ENCODE data around the gene FLT1.

FLT1 gene

GRCh38 chr13:28347456-28348371, 147.2 kb downstream of the FLT1 start:
- no peak overlapping the region for H3K27ac ChIP-seq (ENCODE audit: low read depth, low read length)
- H3K79me2 ChIP-seq (ENCODE audit: control insufficient read depth, low read length) = no peaks in the 10 kb centered on the region
- H3K36me3 ChIP-seq (ENCODE audit: control insufficient read depth, low read length) = no peaks in the 10 kb centered on the region
- no peaks in the 10 kb centered on the region for H4K20me1 ChIP-seq (ENCODE audit: control insufficient read depth, insufficient read depth, low read depth, low read length)
- no peak overlapping the region for H3K4me3 ChIP-seq (ENCODE audit: low read length)
- no peaks in the 10 kb centered on the region for H3K4me1 ChIP-seq (ENCODE audit: control insufficient read depth, low read length)
- H3K27me3 ChIP-seq (ENCODE audit: control insufficient read depth, low read length) = peaks cover 5% of the 10 kb centered on the region; the same call in 1 of the 2 replicates
- no peaks in the 10 kb centered on the region for H3F3A ChIP-seq (ENCODE audit: control insufficient read depth, insufficient read depth)
- TF ChIP-seq CTCF (IDR thresholded peaks at IDR 0.05; ENCODE audit: low read depth, low read length, poor library complexity, severe bottlenecking) = no peak
- no peak for TF ChIP-seq EZH2phosphoT487 (IDR thresholded peaks at IDR 0.05; ENCODE audit: borderline replicate concordance, low read length)
- H3K9me2 ChIP-seq (replicated peaks; ENCODE audit: control insufficient read depth, low read length) = no peaks in the 10 kb centered on the region
- H3K4me2 ChIP-seq (ENCODE audit: low read length) = no peak overlapping the region
- H3K9me3 ChIP-seq (ENCODE audit: control insufficient read depth, insufficient read depth, low read length) = no peaks in the 10 kb centered on the region

GRCh38 chr13:28346154-28346553, 148.8 kb downstream of the FLT1 start:
- no peaks in the 10 kb centered on the region for H3K79me2 ChIP-seq (ENCODE audit: control insufficient read depth, low read length)
- no peak for TF ChIP-seq EZH2phosphoT487 (IDR thresholded peaks at IDR 0.05; ENCODE audit: borderline replicate concordance, low read length)
- TF ChIP-seq CTCF (IDR thresholded peaks at IDR 0.05; ENCODE audit: low read depth, low read length, poor library complexity, severe bottlenecking) = no peak
- no peaks in the 10 kb centered on the region for H3F3A ChIP-seq (ENCODE audit: control insufficient read depth, insufficient read depth)
- no peak overlapping the region for H3K27ac ChIP-seq (ENCODE audit: low read depth, low read length)
- H4K20me1 ChIP-seq (ENCODE audit: control insufficient read depth, insufficient read depth, low read depth, low read length) = no peaks in the 10 kb centered on the region
- H3K36me3 ChIP-seq (ENCODE audit: control insufficient read depth, low read length) = no peaks in the 10 kb centered on the region
- H3K9me3 ChIP-seq (ENCODE audit: control insufficient read depth, insufficient read depth, low read length) = no peaks in the 10 kb centered on the region
- H3K4me1 ChIP-seq (ENCODE audit: control insufficient read depth, low read length) = no peaks in the 10 kb centered on the region
- no peaks in the 10 kb centered on the region for H3K9me2 ChIP-seq (replicated peaks; ENCODE audit: control insufficient read depth, low read length)
- peaks cover 5% of the 10 kb centered on the region; the same call in 1 of the 2 replicates for H3K27me3 ChIP-seq (ENCODE audit: control insufficient read depth, low read length)
- no peak overlapping the region for H3K4me2 ChIP-seq (ENCODE audit: low read length)
- no peak overlapping the region for H3K4me3 ChIP-seq (ENCODE audit: low read length)

- Histone ChIP-seq H3K27me3 (ENCODE audit: control insufficient read depth, low read length) (peaks cover 5% of the 10 kb centered on the region; the same call in 1 of the 2 replicates), H4K20me1 (ENCODE audit: control insufficient read depth, insufficient read depth, low read depth, low read length) (no peaks in the 10 kb centered on the region), H3K4me2 (ENCODE audit: low read length) (no peak overlapping the region), H3K27ac (ENCODE audit: low read depth, low read length) (no peak overlapping the region), H3K79me2 (ENCODE audit: control insufficient read depth, low read length) (no peaks in the 10 kb centered on the region), H3K36me3 (ENCODE audit: control insufficient read depth, low read length) (no peaks in the 10 kb centered on the region), H3F3A (ENCODE audit: control insufficient read depth, insufficient read depth) (no peaks in the 10 kb centered on the region), H3K9me2 (replicated peaks; ENCODE audit: control insufficient read depth, low read length) (no peaks in the 10 kb centered on the region), H3K4me1 (ENCODE audit: control insufficient read depth, low read length) (no peaks in the 10 kb centered on the region), H3K9me3 (ENCODE audit: control insufficient read depth, insufficient read depth, low read length) (no peaks in the 10 kb centered on the region), H3K4me3 (ENCODE audit: low read length) (no peak overlapping the region)
- TF ChIP-seq CTCF (IDR thresholded peaks at IDR 0.05; ENCODE audit: low read depth, low read length, poor library complexity, severe bottlenecking) (no peak), EZH2phosphoT487 (IDR thresholded peaks at IDR 0.05; ENCODE audit: borderline replicate concordance, low read length) (no peak)
Observed at GRCh38 chr13:28344163-28344562, 150.8 kb downstream of the FLT1 start.

All from DOHH2 (cell line).